Nephron progenitor cell (in vitro differentiated cells): ENCODE data around the gene HIPK1.

Experiments used
- DNase-seq: peaks from one replicate; pipeline ENCODE4 v3.0.0; 2021
- H3K27ac Mint-ChIP-seq: 2 replicates; pipeline ENCODE4 v1.8.0; 2021; ENCODE audit warnings: mild to moderate bottlenecking, moderate library complexity, mixed read lengths
- H3K27me3 Mint-ChIP-seq: 2 replicates; pipeline ENCODE4 v1.8.0; 2021; ENCODE audit warnings: mild to moderate bottlenecking, low read depth, mixed read lengths; ENCODE audit not compliant: poor library complexity
- H3K36me3 Mint-ChIP-seq: 2 replicates; pipeline ENCODE4 v1.8.0; 2021; ENCODE audit warnings: low read depth, mixed read lengths
- H3K4me1 Mint-ChIP-seq: 2 replicates; pipeline ENCODE4 v1.8.0; 2021; ENCODE audit warnings: mixed read lengths
- H3K4me3 Mint-ChIP-seq: 2 replicates; pipeline ENCODE4 v1.8.0; 2021; ENCODE audit warnings: mild to moderate bottlenecking, moderate library complexity, mixed read lengths
- H3K9me3 Mint-ChIP-seq: 2 replicates; pipeline ENCODE4 v1.8.0; 2021; ENCODE audit warnings: mild to moderate bottlenecking, moderate library complexity, mixed read lengths
- TF ChIP-seq, protein P1 (sequence below): fragments of 200-600 bp; sonication (generic); IDR thresholded peaks from 2 replicates; pipeline ENCODE4 v1.5.0; 2021; ENCODE audit warnings: antibody characterized with exemption

Gene HIPK1

DNA sequence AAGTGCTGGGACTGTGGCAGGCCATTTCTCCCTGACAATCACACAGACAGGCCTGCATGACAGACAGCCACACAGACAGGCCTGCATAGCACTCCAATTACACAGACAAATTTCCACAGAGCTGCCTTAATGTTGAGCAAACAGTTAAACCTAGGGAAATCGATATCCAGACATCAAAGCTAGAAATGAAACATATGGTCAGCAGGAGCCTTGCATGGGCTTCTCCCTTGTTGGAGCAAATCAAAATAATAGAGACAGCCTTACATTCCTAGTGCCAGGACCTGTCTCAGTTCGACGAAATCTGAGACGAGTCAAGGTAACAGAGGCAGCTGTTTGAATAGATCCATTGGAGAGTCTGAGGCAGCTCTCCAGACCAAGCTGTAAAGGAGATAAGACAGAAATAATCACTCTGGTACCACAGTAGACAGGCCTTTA lies 92.6 kb downstream of the HIPK1 start:
- peaks cover 7% of the 10 kb centered on the region for H3K36me3 Mint-ChIP-seq
- TF ChIP-seq, protein P1, sequence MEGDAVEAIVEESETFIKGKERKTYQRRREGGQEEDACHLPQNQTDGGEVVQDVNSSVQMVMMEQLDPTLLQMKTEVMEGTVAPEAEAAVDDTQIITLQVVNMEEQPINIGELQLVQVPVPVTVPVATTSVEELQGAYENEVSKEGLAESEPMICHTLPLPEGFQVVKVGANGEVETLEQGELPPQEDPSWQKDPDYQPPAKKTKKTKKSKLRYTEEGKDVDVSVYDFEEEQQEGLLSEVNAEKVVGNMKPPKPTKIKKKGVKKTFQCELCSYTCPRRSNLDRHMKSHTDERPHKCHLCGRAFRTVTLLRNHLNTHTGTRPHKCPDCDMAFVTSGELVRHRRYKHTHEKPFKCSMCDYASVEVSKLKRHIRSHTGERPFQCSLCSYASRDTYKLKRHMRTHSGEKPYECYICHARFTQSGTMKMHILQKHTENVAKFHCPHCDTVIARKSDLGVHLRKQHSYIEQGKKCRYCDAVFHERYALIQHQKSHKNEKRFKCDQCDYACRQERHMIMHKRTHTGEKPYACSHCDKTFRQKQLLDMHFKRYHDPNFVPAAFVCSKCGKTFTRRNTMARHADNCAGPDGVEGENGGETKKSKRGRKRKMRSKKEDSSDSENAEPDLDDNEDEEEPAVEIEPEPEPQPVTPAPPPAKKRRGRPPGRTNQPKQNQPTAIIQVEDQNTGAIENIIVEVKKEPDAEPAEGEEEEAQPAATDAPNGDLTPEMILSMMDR = no peak
- H3K4me1 Mint-ChIP-seq = peaks cover 60% of the 10 kb centered on the region
- H3K9me3 Mint-ChIP-seq = peaks cover 16% of the 10 kb centered on the region
- peaks cover 2% of the 10 kb centered on the region for H3K27me3 Mint-ChIP-seq
- no peak overlapping the region for H3K4me3 Mint-ChIP-seq
- H3K27ac Mint-ChIP-seq = peak overlapping the region; percentile 95
- no peak for DNase-seq

DNA sequence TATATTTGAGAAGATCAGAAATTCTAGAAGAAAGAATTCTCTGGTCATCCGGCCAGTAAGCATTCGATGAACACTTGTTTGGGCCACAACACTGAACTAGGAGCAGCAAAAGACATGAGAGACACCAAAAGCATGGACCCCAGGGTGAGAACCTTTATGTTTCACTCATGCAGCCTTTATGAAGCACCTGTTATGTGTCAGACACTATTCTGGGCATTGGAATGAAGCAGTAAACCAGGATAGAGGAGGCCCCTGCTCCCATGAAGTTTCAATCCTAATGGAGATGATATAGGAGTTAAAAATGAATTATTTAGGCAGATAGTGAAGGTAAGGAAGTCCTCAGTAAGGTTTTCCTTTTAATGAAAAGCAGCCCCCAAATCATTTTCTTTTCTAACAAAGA lies 93.8 kb downstream of the HIPK1 start:
- DNase-seq = no peak
- TF ChIP-seq, protein P1 = no peak
- H3K27ac Mint-ChIP-seq = peak overlapping the region; percentile 99
- peaks cover 7% of the 10 kb centered on the region for H3K36me3 Mint-ChIP-seq
- peaks cover 2% of the 10 kb centered on the region for H3K27me3 Mint-ChIP-seq
- no peak overlapping the region for H3K4me3 Mint-ChIP-seq
- peaks cover 16% of the 10 kb centered on the region for H3K9me3 Mint-ChIP-seq
- H3K4me1 Mint-ChIP-seq = peaks cover 70% of the 10 kb centered on the region

DNA sequence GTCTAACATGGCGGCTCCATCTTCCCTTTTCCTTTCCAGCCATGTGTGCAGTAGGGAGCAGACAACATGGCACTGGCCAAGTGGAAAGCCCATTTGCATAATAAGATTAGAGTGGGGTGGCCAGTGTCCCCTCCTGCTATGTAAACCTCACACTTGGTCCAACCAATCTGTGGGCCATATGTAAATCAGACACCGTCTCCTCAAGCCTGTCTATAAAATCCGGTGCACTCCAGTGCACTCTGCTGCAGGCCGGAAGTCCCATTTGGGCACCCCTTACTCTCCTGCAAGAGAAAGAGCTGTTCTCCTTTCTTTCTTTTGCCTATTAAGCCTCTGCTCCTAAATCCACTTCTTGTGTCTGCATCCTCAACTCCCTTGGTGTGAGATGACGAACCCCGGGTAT lies 94.3 kb downstream of the HIPK1 start:
- H3K4me3 Mint-ChIP-seq = peak overlapping the region; percentile 5
- DNase-seq = peak; percentile 20
- no peaks in the 10 kb centered on the region for H3K27me3 Mint-ChIP-seq
- peak overlapping the region; percentile 99 for H3K27ac Mint-ChIP-seq
- peaks cover 16% of the 10 kb centered on the region for H3K9me3 Mint-ChIP-seq
- peaks cover 7% of the 10 kb centered on the region for H3K36me3 Mint-ChIP-seq
- TF ChIP-seq, protein P1 = no peak
- peaks cover 70% of the 10 kb centered on the region for H3K4me1 Mint-ChIP-seq

DNA sequence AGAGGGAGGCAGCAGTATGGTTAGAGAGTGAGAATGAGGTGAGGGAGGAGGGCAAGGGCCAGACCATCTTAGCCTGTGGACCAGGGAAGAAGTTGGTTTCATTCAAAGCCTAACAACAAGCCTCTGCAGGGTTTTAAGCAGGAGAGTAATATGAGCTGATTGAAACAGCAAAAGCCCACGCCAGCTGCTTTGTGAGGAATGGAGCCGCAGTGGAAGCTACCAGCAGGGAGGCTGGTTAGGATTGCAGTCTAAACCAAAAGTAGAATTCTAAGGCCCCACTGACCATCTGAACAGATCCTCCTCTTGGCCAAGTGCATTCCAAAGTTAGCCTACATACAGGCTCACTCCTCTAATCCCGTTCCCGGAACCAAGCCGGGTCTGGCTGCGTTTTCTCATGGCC lies 94.9 kb downstream of the HIPK1 start:
- Mint-ChIP-seq H3K27ac (peak overlapping the region; percentile 99), H3K27me3 (no peaks in the 10 kb centered on the region), H3K36me3 (peaks cover 7% of the 10 kb centered on the region), H3K9me3 (peaks cover 15% of the 10 kb centered on the region), H3K4me1 (peaks cover 70% of the 10 kb centered on the region), H3K4me3 (peak overlapping the region; percentile 5)
- no peak for DNase-seq
- TF ChIP-seq, protein P1 = no peak

DNA sequence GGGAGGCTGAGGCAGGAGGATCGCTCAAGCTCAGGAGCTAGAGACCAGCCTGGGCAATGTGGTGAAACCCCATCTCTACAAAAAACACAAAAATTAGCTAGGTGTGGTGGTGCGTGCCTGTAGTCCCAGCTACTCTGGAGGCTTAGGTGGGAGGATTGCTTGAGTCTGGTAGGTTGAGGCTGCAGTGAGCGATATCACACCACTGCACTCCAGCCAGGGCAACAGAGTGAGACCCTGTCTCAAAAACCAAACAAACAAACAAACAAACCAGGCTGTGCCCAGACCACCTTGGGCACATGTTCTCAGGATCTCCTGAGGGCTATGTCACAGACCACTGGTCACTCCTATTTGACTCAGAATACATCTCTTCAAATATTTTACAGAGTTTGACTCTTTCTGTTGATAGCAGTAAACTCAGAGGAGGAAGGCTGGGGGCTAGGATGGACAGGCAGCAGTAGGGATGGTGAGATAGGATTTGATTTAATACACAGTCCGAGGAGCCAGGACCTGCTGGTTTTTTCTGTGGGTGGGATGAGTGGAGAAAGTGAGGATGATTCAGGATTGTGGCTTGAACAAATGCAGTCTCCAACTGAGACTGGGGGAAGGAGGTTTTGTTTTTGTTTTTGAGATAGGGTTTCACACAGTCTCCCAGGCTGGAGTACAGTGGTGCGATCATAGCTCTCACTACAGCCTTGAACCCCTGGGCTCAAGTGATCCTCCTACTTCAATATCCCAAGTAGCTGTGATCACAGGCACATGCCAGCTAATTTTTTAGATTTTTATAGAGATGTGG lies 96.7 kb downstream of the HIPK1 start:
- TF ChIP-seq, protein P1 = no peak
- DNase-seq = no peak
- Mint-ChIP-seq H3K36me3 (no peaks in the 10 kb centered on the region), H3K9me3 (peaks cover 7% of the 10 kb centered on the region), H3K4me3 (no peak overlapping the region), H3K27ac (peak overlapping the region; percentile 87), H3K4me1 (peaks cover 64% of the 10 kb centered on the region), H3K27me3 (no peaks in the 10 kb centered on the region)

DNA sequence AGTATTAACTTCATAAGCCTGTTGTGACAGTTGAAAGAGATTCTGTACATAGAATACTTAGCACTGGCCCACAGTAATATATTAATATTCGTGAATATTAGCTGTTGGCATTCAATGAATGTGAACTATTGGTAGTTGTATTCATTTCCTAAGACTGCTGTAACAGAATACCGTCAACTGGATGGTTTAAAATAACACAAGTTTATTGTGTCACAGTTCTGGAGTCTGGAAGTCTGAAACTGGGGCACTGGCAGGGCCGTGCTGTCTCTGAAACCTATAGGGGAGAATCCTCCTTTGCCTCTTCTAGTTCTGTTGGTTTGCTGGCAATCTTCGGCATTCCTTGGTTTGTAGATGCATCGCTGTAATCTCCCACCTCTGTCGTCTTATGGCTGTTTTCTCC lies 97.7 kb downstream of the HIPK1 start:
- peaks cover 54% of the 10 kb centered on the region for H3K4me1 Mint-ChIP-seq
- H3K27ac Mint-ChIP-seq = no peak overlapping the region
- H3K27me3 Mint-ChIP-seq = no peaks in the 10 kb centered on the region
- TF ChIP-seq, protein P1 = no peak
- H3K4me3 Mint-ChIP-seq = no peak overlapping the region
- H3K9me3 Mint-ChIP-seq = peaks cover 4% of the 10 kb centered on the region
- no peaks in the 10 kb centered on the region for H3K36me3 Mint-ChIP-seq
- DNase-seq = no peak
